Omental fat pad (tissue), 4 donors: ENCODE results near the gene NLK. TPM values are rescaled to one million over a fixed set of nuclear protein-coding genes. Genes with fewer than 3 reads are reported as not detected.

Experiments used
- ATAC-seq: fragments of 150-250 bp; one replicate; pipeline ENCODE4 v1.9.1; 2016; ENCODE audit warnings: mild to moderate bottlenecking, moderate library complexity; ENCODE audit not compliant: low FRiP score
- DNase-seq: peaks from one replicate; pipeline ENCODE4 v3.0.0-alpha.2; 2019; ENCODE audit warnings: low spot score
- total RNA-seq, 4 donors: library from RNA; depleted of rRNA; stranded (reverse); fragments of >200 nt; gene quantifications; one replicate each; pipeline ENCODE4 v1.1.0, GENCODE V29; 2016
- TF ChIP-seq, protein P1 (sequence below), 3 donors: fragments of 450-650 bp; IDR thresholded peaks; one replicate each; pipeline ENCODE4 v1.5.1; 2016 to 2017; ENCODE audit warnings: antibody characterized with exemption in 3 of 3, mild to moderate bottlenecking in 3 of 3, moderate library complexity in 2 of 3

Gene NLK
- total RNA-seq, 4 donors from 2014 or later, result 15.9 to 32.5 (median 25.0) TPM

DNA sequence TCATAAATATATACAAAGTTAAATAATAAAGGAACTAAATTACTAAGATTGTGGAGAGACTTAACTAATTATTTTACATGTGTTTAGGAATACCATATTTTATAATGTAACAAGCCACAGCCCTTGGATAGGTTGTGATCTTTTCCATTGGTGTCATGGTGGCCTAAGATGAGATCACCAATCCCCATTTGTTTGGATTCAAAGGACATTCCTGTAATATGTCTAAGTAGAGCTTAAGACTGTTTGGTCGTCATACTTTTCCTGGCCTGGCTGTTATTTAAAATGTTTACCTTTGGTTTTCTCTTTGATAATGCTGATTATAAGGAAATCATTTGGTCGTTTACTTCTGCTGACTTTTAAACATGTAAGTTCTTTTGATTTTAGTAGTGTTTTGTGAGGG lies 118.1 kb downstream of the NLK start:
- no peak for DNase-seq
- TF ChIP-seq, protein P1, sequence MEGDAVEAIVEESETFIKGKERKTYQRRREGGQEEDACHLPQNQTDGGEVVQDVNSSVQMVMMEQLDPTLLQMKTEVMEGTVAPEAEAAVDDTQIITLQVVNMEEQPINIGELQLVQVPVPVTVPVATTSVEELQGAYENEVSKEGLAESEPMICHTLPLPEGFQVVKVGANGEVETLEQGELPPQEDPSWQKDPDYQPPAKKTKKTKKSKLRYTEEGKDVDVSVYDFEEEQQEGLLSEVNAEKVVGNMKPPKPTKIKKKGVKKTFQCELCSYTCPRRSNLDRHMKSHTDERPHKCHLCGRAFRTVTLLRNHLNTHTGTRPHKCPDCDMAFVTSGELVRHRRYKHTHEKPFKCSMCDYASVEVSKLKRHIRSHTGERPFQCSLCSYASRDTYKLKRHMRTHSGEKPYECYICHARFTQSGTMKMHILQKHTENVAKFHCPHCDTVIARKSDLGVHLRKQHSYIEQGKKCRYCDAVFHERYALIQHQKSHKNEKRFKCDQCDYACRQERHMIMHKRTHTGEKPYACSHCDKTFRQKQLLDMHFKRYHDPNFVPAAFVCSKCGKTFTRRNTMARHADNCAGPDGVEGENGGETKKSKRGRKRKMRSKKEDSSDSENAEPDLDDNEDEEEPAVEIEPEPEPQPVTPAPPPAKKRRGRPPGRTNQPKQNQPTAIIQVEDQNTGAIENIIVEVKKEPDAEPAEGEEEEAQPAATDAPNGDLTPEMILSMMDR (IDR thresholded peaks at IDR 0.05), result no peak
- ATAC-seq, result no peak

GRCh38 chr17:28161311-28161710 lies 118.8 kb downstream of the NLK start:
- TF ChIP-seq, protein P1 (IDR thresholded peaks at IDR 0.05), result no peak
- DNase-seq, result no peak
- ATAC-seq, result no peak

GRCh38 chr17:28166478-28166877 lies 124.0 kb downstream of the NLK start:
- TF ChIP-seq, protein P1 (IDR thresholded peaks at IDR 0.05), result no peak
- ATAC-seq (no peak), DNase-seq (no peak)

- TF ChIP-seq, protein P1 (IDR thresholded peaks at IDR 0.05), result no peak
- ATAC-seq (no peak), DNase-seq (no peak)
Measured at GRCh38 chr17:28169621-28170349, 127.3 kb downstream of the NLK start.

DNA sequence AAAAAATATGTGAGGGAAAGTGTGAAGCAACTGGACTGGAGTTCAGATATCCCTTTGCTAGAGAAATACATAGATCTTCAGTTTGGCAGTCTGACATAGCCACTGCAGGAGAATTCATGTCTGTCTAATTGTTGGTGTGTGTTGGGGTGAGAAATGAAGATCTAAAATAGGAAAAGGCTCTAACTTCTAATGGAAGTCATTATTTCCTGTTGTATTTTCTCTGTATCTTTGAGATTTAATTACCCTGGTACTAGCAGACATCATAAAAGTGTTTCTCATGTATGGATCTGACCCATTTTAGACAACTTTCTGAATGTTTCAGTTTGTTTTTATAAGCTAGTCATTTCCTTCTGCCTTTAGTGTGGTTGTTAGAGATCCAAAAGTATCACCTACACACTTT lies 128.3 kb downstream of the NLK start:
- TF ChIP-seq, protein P1 (IDR thresholded peaks at IDR 0.05), result no peak
- ATAC-seq (no peak), DNase-seq (no peak)

- DNase-seq (no peak), ATAC-seq (peak; percentile 23)
- TF ChIP-seq, protein P1 (IDR thresholded peaks at IDR 0.05), result no peak
Measured at GRCh38 chr17:28173031-28173561, 130.6 kb downstream of the NLK start.

- ATAC-seq (no peak), DNase-seq (no peak)
- TF ChIP-seq, protein P1 (IDR thresholded peaks at IDR 0.05), result no peak
Measured at GRCh38 chr17:28173801-28174200, 131.3 kb downstream of the NLK start.
